GM18868 (cell line): ENCODE data around the gene SYT1.
"Not testable (repeated sequence)": the region's sequence is repeated elsewhere in the genome, so short reads cannot be mapped to it uniquely, and the experiment has no call there.

Source experiments
- ATAC-seq: cut with Tn5 transposase; IDR thresholded peaks from one replicate; pipeline ENCODE4 v1.9.1; 2021; ENCODE audit warnings: mild to moderate bottlenecking, moderate library complexity; ENCODE audit not compliant: unreplicated experiment

The SYT1 gene

GRCh38 chr12:79200176-79200575 is 335.6 kb downstream of the SYT1 start:
- ATAC-seq = no peak

GRCh38 chr12:79203058-79203647 is 338.6 kb downstream of the SYT1 start:
- no peak for ATAC-seq

DNA sequence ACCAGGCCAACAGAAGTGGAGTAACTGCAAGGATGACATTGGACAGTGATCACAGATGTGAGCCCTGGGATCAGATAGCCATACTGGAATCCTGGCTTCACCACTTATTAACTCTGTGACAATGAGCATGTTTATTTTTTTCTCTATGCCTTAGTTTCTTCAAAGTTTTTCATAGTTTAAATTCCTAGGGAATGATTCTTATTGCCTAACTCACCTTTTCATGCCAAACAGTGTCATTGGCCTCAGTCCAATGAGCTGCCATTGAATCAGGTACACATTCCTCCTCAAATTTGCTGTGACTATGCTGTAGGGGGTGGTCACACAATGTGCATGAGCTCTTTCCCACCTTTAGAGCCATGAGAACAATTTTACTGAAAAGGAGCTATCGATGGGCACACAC is 342.3 kb downstream of the SYT1 start:
- ATAC-seq = no peak

DNA sequence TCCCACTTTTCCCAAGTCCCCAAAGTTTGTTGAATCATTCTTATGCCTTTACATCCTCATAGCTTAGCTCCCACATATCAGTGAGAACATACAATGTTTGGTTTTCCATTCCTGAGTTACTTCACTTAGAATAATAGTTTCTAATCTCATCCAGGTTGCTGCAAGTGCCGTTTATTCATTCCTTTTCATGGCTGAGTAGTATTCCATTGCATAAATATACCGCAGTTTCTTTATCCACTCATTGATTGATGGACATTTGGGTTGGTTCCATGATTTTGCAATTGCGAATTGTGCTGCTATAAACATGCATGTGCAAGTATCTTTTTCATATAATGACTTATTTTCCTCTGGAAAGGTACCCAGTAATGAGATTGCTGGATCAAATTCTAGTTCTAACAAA is 345.8 kb downstream of the SYT1 start:
- ATAC-seq = not testable (repeated sequence)

GRCh38 chr12:79217306-79217705 is 352.7 kb downstream of the SYT1 start:
- no peak for ATAC-seq

DNA sequence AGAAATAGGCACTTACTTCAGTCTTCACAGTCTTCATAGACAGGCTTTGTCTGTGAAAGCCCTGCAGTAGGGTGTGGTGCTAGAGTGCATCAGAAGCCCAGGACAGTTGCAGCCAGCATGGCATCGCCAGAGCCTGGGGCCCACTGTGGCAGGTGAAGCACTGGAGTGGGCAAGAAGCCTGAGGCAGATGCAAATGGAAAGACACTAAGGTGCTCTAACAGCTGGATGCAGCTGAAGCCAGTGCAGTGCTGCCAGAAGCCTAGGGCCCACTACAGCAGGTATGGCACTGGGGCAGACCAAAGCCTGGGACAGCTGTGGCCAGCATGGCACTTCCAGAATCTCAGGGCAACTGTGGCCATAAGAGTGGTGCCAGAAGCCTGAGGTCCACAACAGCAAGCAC is 358.6 kb downstream of the SYT1 start:
- no peak for ATAC-seq

DNA sequence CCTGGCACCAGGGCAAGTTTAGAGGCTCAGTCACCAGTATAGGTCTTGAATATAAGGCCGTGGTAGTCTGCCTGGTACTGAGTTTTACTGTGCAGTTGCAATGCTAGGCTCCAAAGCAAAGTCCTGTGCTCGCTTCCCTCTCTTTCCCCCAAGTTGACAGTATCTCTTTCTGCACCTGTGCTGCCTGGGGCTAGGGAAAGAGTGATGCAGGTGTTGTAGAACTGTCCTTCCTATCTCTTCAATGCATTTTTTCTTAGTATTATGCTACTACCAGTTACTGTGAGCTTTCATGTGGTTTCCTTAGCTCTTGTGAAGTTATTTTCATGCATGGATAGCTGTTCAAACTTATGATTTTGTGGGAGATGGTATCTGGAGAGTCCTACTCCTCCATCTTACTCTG is 359.2 kb downstream of the SYT1 start:
- no peak for ATAC-seq

DNA sequence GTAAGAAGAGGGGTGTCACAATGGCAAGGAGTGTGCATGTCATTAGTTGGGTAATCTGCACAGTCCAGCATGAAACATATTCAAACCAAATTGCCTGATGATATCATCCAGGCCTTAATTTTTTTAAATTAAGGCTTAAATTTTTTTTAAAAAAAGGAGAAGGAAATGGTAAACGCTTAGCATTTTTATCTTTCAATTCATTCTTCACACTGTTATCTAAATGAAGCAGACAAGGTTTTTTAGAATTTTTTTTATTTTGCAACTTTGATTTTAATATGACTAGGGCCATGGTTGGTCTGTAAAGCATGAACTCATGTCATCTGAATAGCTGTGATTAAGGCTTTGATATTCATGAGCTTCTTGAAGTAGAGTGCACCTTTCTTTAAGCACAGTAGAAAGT is 362.5 kb downstream of the SYT1 start:
- ATAC-seq = no peak

GRCh38 chr12:79227646-79228045 is 363.1 kb downstream of the SYT1 start:
- no peak for ATAC-seq

DNA sequence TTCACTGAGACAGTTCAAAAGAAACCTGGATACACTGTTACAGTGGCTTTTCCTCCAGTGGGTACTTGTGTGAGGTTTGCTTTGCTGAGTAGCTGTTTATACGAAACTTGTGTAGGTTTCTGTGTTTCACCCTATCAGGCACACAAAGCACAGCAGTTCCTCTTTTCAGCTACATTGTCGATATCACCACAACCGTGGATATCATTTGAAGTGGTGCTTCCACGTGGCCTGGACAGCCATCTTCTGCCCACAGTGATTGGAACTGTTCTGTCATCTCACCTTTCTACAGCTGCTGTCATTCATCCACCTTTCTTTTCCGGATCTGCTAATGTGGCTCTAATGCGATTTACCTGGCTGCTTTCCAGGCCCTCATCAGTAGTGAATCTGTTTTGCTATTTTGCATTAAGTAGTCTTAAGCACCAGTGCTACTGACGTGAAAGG is 368.8 kb downstream of the SYT1 start:
- peak; percentile 82 for ATAC-seq

DNA sequence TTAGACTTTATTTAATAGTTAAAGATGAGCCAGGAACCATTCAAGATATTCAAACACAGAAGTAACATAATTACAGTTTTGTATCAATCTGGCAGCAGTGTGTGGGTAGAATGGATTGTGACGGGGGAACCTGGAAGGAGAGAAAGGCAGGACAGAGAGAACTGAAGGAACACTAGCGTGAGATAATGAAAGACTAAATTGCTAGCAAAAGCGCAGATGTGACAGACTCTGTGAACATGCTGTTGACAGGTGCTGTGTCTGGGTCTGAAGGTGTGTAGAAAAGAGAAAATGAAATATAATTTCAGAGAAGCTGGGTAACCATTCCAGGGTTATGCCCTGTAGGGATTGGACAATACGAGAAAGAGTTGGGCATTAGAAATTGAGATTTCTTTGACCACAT is 372.3 kb downstream of the SYT1 start:
- no peak for ATAC-seq

- no peak for ATAC-seq
These were observed 373.7 kb downstream of the SYT1 start for GRCh38 chr12:79238246-79238645.

DNA sequence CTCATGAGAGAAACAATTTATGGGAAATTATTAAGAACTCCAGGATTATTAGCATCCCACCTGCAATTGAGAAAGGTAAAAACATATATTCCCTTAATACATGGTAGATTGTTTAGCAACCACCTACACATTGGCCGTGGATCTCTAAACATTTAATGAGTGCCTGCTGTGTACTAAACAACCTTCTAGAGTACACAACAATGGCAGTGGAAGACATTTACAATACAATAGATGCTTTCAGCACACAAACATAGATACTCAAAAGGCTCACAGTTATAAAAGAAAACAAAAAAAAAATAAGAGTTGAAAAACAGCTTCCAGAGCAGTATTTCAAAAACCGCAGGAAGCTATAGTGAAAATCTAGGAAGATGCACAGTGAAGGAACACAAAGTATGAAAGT is 382.9 kb downstream of the SYT1 start:
- no peak for ATAC-seq

DNA sequence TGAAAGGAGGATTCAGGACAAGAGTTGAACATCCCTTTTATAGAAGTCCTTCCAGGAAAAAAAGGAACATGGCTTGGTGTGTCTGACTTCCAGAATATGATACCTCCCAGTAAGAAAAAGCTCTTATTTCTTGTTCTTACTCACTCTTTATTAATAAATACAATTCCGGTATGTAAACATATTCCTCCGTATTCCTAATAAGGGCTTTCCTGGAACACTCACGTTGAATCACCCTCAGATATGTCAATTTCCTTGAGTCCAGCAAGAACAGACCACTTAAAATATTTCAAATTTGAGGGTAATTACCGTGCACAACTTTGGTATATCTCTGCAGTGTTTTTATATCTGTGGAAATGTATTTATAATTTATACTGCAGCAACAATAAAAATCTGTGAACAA is 385.6 kb downstream of the SYT1 start:
- no peak for ATAC-seq

DNA sequence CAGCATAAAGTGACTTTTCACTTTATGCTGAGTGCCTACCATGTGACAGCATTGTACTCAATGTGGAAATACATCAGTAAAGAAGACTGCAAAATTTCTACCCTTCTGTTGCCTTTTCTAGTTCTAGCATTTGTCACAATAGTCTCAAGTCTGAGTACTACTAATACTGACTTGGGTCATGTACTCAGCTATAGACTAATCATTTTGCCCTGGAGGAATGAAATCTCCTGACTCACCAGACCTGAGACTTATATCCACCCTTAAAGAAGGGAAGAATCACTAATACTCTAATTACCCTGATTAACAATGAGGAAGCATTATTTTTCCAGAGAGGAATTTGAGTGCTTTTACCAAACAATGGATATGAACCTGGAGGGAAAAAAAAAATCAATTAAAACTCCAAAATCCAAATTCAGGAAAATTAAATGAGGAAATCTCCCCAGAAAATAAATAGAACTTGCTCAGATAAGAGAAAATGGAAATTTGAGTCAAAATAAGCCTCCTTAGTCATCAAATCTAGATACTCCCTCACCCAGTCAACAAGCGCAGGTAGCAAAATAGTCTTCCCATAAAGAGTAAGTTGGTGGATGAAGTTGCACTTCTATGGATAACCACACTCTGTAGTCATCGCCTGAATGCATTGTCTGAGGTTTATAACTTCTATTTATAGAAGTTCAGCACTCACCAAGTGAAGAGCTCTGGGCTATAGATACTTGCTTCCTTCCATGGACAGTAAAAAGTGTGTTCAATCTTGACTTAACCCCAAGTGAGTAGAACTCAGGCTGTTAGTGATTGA is 386.6 kb downstream of the SYT1 start:
- ATAC-seq = no peak

- ATAC-seq = no peak
These were observed 387.9 kb downstream of the SYT1 start for GRCh38 chr12:79252358-79253075.

DNA sequence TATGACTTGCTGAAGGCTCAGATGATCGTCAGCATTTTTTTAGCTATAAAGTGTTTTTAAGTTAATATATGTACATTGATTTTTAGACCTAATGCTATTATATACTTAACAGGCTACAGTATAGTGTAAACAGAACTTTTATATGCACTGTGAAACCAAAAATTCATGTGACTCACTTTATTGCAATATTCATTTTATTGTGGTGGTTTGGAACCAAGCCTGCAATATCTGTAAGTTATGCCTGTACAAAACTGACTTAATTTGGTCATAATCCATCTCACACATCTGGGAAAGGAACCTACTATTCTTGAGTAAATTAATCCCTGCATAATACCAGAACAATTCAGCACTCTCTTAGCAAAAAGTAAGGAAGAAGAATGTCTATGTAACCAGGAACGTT is 390.7 kb downstream of the SYT1 start:
- ATAC-seq = no peak

DNA sequence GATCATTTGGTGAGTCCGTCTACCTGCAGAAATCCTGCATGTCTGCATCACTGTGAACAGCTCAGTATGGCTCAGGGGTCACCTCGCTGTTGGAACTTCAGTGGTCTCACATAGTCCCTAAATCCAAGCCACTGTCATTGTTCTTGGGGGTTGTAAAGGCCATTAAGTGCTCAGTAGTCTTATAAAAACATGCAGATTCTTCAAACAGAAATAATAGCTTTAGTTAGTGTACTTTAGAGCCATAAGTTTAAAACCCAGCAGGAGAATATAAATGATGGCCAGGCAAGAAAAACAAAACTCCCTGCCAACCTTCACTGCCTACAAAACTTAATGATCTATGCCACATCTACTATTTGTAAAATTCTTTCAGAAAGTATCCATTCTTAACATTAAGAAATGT is 396.3 kb downstream of the SYT1 start:
- no peak for ATAC-seq

DNA sequence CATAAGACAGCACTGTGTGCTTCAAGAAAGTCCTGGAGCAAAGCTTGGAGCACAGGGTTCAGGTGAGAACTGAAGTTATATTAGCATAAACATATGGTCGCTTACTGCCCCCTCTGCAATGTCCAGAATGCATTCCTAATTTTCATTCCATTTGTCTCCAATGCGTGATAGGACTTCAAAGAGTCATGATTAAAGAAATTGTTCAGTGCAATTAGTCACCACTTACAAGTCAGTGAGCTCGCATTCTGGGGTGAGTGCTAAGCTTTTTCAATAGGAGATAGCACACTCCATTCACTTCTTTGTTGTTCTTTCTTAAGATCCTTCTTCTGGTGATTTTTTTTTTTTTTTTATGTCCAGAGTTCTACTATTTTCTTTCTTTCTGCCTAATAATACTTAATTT is 398.4 kb downstream of the SYT1 start:
- ATAC-seq = no peak

DNA sequence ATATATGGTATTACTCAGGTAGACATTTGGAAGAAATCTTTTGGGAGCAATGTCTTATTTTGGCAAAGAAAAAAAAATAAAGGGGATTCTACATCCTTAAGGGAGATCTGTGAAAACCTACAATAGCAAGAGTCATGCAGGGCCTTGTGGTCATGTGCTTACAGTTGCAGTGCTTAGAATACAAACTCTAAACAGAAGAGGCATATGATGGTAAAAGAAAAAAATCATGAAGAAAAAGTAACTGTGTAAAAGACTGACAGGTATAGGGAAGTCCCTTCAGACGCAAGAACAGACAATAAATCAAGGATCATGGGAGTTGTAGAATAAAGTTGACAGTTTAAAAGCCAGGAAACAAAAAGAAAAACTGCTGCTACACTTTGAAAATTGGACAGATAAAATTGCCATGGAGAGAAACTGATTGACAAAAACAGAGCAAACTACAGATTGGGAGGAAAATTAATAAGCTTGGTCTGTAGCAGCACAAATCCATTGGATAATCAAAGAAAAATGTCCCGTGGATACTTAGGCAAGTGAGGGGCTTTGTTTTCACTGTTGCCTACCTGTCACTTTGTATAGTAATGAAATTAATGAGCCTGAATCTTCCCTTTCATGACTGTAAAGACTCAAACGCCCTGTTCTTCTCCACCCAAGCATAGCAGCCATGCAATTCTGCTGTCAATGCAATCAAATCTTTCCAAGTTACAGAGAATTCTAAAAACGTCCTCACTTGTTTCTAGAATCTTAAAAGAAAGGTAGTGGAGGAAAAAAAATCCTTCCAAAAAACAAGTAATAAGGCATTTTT is 402.0 kb downstream of the SYT1 start:
- ATAC-seq = no peak

GRCh38 chr12:79267580-79267979 is 403.0 kb downstream of the SYT1 start:
- no peak for ATAC-seq
